Sigmoid colon (tissue), 4 donors: Measurements from ENCODE around the gene ERP44.

ENCODE experiments used
- EP300 ChIP-seq, 4 donors: sonication (generic); formaldehyde crosslinking; IDR thresholded peaks; one replicate each; pipeline ENCODE4 v1.6.1; 2017; ENCODE audit warnings: antibody characterized with exemption in 4 of 4
- POLR2AphosphoS5 ChIP-seq, 4 donors: sonication (generic); formaldehyde crosslinking; IDR thresholded peaks; one replicate each; pipeline ENCODE4 v1.6.1; 2017; ENCODE audit warnings: antibody characterized with exemption in 4 of 4
- TF ChIP-seq, protein P1 (sequence below), 4 experiments: fragments of 450-650 bp in 3 of 4; fragments of 200-600 bp in 1 of 4; IDR thresholded peaks; one replicate each; pipeline ENCODE4 v1.5.1; 2016 to 2019; ENCODE audit warnings: antibody characterized with exemption in 4 of 4, mild to moderate bottlenecking in 3 of 4, moderate library complexity in 2 of 4

DNA sequence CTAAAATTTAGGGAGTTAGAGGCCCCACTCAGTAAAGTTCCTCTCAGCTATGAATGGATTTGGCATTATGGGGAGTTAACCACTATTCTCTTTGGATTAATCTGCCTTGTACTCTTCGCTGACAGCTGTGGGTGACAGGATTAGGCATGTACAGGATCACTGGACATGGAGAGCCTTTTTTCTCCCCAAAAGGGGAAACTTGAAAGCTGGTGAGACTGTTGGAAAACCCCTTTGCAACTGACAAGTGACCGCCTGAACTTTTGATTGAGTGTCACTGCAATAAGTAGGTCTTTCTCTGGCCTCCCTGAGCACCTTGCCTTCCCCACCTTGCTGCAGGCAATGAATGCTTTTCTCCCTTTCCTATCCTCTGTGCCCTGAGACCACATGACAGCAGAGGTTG lies 68.3 kb downstream of the ERP44 start:
- TF ChIP-seq, protein P1, sequence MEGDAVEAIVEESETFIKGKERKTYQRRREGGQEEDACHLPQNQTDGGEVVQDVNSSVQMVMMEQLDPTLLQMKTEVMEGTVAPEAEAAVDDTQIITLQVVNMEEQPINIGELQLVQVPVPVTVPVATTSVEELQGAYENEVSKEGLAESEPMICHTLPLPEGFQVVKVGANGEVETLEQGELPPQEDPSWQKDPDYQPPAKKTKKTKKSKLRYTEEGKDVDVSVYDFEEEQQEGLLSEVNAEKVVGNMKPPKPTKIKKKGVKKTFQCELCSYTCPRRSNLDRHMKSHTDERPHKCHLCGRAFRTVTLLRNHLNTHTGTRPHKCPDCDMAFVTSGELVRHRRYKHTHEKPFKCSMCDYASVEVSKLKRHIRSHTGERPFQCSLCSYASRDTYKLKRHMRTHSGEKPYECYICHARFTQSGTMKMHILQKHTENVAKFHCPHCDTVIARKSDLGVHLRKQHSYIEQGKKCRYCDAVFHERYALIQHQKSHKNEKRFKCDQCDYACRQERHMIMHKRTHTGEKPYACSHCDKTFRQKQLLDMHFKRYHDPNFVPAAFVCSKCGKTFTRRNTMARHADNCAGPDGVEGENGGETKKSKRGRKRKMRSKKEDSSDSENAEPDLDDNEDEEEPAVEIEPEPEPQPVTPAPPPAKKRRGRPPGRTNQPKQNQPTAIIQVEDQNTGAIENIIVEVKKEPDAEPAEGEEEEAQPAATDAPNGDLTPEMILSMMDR (IDR thresholded peaks at IDR 0.05): no peak
- TF ChIP-seq EP300 (IDR thresholded peaks at IDR 0.05) (no peak), POLR2AphosphoS5 (IDR thresholded peaks at IDR 0.05) (no peak)
